ENCODE measurements around the gene DNAH8.

DNA sequence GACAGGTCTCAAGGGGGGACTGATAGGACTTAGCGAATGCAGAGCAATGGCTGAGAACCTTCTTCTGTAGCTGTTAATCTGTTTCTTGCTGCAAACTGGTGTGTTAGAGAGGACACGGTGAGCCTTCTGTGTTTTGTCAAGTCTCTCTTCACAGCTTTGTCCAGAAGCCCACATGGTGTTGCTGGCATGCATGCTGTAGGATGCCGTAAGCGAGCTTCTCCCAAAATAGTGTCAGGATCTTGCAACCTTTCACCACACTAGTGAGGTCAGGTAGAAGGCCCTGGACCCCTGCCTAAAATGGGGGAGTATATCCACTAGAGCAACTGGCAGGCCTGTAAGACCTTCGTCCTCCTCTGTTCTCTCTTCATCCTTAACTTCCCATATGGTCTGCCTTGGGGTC is 281.6 kb downstream of the DNAH8 start:
- TF ChIP-seq, protein P1, sequence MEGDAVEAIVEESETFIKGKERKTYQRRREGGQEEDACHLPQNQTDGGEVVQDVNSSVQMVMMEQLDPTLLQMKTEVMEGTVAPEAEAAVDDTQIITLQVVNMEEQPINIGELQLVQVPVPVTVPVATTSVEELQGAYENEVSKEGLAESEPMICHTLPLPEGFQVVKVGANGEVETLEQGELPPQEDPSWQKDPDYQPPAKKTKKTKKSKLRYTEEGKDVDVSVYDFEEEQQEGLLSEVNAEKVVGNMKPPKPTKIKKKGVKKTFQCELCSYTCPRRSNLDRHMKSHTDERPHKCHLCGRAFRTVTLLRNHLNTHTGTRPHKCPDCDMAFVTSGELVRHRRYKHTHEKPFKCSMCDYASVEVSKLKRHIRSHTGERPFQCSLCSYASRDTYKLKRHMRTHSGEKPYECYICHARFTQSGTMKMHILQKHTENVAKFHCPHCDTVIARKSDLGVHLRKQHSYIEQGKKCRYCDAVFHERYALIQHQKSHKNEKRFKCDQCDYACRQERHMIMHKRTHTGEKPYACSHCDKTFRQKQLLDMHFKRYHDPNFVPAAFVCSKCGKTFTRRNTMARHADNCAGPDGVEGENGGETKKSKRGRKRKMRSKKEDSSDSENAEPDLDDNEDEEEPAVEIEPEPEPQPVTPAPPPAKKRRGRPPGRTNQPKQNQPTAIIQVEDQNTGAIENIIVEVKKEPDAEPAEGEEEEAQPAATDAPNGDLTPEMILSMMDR (IDR thresholded peaks at IDR 0.05 in 4 of 5, conservative IDR thresholded peaks at IDR 0.05 in 1 of 5), result no peak
- no peak for TF ChIP-seq POLR2A (IDR thresholded peaks at IDR 0.05)

All from gastrocnemius medialis (tissue), 4 donors.